Bronchial epithelial cell (primary cell): ENCODE data around the gene NCKAP5L. TPM values are rescaled to one million over a fixed set of nuclear protein-coding genes. Genes with fewer than 3 reads are reported as not detected.

Source experiments
- DNase-seq: peaks from one replicate; pipeline ENCODE4 v3.0.0-alpha.2; 2010; ENCODE audit warnings: low read depth
- FAIRE-seq: peaks from 2 replicates; lab custom pipeline; 2011; peaks lifted over from hg19 to GRCh38; lab: Jason Lieb, UNC
- H3K27me3 ChIP-seq: 2 replicates; pipeline ENCODE4 v1.5.1; 2011; ENCODE audit warnings: low read length; ENCODE audit not compliant: control insufficient read depth, insufficient read depth
- H3K36me3 ChIP-seq: 2 replicates; pipeline ENCODE4 v1.5.1; 2011; ENCODE audit warnings: low read length; ENCODE audit not compliant: control insufficient read depth, insufficient read depth
- H3K4me3 ChIP-seq: 2 replicates; pipeline ENCODE4 v1.5.1; 2011; ENCODE audit warnings: mild to moderate bottlenecking, low read depth, low read length, control low read depth
- total RNA-seq: library from RNA; depleted of rRNA; stranded (reverse); fragments of >200 nt; gene quantifications from 2 replicates; pipeline ENCODE4 v1.2.1, GENCODE V29; 2014
- TF ChIP-seq, protein P1 (sequence below): IDR thresholded peaks from 2 replicates; pipeline ENCODE4 v1.5.1; 2011; ENCODE audit warnings: mild to moderate bottlenecking, moderate library complexity, low read length, control low read depth, inconsistent platforms; ENCODE audit not compliant: insufficient read depth, severe bottlenecking

Gene NCKAP5L
- total RNA-seq, 1 donor from 2014 or later: 3.7 TPM

- DNase-seq (no peak), FAIRE-seq (no peak)
- TF ChIP-seq, protein P1, sequence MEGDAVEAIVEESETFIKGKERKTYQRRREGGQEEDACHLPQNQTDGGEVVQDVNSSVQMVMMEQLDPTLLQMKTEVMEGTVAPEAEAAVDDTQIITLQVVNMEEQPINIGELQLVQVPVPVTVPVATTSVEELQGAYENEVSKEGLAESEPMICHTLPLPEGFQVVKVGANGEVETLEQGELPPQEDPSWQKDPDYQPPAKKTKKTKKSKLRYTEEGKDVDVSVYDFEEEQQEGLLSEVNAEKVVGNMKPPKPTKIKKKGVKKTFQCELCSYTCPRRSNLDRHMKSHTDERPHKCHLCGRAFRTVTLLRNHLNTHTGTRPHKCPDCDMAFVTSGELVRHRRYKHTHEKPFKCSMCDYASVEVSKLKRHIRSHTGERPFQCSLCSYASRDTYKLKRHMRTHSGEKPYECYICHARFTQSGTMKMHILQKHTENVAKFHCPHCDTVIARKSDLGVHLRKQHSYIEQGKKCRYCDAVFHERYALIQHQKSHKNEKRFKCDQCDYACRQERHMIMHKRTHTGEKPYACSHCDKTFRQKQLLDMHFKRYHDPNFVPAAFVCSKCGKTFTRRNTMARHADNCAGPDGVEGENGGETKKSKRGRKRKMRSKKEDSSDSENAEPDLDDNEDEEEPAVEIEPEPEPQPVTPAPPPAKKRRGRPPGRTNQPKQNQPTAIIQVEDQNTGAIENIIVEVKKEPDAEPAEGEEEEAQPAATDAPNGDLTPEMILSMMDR: no peak
- Histone ChIP-seq H3K36me3 (peaks cover 10% of the 10 kb centered on the region), H3K27me3 (no peaks in the 10 kb centered on the region), H3K4me3 (no peak overlapping the region)
These were observed 34.2 kb downstream of the NCKAP5L start for GRCh38 chr12:49794021-49794420.

DNA sequence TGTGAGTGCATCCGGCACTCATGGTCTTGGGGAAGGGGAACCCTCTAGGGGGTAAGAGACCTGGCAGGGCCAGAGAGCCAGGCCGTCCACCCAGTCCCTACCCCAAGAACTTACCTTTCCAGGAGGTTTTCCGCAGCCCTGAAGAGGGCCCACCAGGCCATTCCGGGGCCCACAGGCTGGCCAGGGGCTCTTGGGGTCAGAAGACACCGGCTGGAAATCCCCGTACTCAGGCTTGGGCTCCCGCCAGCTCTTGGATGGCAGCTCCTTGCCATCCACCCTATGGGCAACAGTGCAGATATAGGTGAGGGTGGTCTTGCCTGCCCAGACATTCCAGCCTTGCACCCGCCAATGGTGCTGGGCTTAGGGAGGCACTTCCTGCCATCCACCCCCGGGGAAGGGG, 34.6 kb downstream of the NCKAP5L start:
- Histone ChIP-seq H3K4me3 (no peak overlapping the region), H3K27me3 (no peaks in the 10 kb centered on the region), H3K36me3 (peaks cover 10% of the 10 kb centered on the region)
- FAIRE-seq (no peak), DNase-seq (no peak)
- TF ChIP-seq, protein P1: no peak

GRCh38 chr12:49792976-49793580, 35.1 kb downstream of the NCKAP5L start:
- DNase-seq (no peak), FAIRE-seq (no peak)
- TF ChIP-seq, protein P1: no peak
- Histone ChIP-seq H3K36me3 (peaks cover 10% of the 10 kb centered on the region), H3K27me3 (no peaks in the 10 kb centered on the region), H3K4me3 (no peak overlapping the region)

GRCh38 chr12:49792181-49792970, 35.8 kb downstream of the NCKAP5L start:
- Histone ChIP-seq H3K4me3 (no peak overlapping the region), H3K27me3 (no peaks in the 10 kb centered on the region), H3K36me3 (peaks cover 9% of the 10 kb centered on the region)
- DNase-seq (no peak), FAIRE-seq (no peak)
- TF ChIP-seq, protein P1: no peak

- Histone ChIP-seq H3K36me3 (peaks cover 7% of the 10 kb centered on the region), H3K4me3 (no peak overlapping the region), H3K27me3 (no peaks in the 10 kb centered on the region)
- no peak for DNase-seq
- TF ChIP-seq, protein P1: no peak
- FAIRE-seq: no peak
These were observed 36.5 kb downstream of the NCKAP5L start for GRCh38 chr12:49791700-49792099.
